ENCODE measurements around the gene FYTTD1.
"Not testable (repeated sequence)": the region's sequence is repeated elsewhere in the genome, so short reads cannot be mapped to it uniquely, and the experiment has no call there.

DNA sequence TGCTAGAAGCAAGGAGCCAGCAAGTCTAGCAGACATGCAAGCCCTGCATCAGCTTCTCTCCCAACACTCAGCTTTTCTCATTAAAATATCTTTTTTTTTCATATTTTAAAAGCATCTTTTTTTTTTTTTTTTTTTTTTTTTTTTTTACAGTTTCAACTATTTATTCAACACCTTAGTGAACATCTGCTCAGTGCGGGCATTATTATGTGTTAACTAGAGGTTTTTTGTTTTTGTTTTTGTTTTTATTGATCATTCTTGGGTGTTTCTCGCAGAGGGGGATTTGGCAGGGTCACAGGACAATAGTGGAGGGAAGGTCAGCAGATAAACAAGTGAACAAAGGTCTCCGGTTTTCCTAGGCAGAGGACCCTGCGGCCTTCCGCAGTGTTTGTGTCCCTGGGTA lies 18.9 kb upstream of the FYTTD1 start:
- TF ChIP-seq, protein P1, sequence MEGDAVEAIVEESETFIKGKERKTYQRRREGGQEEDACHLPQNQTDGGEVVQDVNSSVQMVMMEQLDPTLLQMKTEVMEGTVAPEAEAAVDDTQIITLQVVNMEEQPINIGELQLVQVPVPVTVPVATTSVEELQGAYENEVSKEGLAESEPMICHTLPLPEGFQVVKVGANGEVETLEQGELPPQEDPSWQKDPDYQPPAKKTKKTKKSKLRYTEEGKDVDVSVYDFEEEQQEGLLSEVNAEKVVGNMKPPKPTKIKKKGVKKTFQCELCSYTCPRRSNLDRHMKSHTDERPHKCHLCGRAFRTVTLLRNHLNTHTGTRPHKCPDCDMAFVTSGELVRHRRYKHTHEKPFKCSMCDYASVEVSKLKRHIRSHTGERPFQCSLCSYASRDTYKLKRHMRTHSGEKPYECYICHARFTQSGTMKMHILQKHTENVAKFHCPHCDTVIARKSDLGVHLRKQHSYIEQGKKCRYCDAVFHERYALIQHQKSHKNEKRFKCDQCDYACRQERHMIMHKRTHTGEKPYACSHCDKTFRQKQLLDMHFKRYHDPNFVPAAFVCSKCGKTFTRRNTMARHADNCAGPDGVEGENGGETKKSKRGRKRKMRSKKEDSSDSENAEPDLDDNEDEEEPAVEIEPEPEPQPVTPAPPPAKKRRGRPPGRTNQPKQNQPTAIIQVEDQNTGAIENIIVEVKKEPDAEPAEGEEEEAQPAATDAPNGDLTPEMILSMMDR (IDR thresholded peaks at IDR 0.05; ENCODE audit: insufficient read depth, low read length): not testable (repeated sequence)
- TF ChIP-seq POLR2AphosphoS5, GABPA (IDR thresholded peaks at IDR 0.05; ENCODE audit: low read depth): not testable (repeated sequence)
- TF ChIP-seq, protein P2, sequence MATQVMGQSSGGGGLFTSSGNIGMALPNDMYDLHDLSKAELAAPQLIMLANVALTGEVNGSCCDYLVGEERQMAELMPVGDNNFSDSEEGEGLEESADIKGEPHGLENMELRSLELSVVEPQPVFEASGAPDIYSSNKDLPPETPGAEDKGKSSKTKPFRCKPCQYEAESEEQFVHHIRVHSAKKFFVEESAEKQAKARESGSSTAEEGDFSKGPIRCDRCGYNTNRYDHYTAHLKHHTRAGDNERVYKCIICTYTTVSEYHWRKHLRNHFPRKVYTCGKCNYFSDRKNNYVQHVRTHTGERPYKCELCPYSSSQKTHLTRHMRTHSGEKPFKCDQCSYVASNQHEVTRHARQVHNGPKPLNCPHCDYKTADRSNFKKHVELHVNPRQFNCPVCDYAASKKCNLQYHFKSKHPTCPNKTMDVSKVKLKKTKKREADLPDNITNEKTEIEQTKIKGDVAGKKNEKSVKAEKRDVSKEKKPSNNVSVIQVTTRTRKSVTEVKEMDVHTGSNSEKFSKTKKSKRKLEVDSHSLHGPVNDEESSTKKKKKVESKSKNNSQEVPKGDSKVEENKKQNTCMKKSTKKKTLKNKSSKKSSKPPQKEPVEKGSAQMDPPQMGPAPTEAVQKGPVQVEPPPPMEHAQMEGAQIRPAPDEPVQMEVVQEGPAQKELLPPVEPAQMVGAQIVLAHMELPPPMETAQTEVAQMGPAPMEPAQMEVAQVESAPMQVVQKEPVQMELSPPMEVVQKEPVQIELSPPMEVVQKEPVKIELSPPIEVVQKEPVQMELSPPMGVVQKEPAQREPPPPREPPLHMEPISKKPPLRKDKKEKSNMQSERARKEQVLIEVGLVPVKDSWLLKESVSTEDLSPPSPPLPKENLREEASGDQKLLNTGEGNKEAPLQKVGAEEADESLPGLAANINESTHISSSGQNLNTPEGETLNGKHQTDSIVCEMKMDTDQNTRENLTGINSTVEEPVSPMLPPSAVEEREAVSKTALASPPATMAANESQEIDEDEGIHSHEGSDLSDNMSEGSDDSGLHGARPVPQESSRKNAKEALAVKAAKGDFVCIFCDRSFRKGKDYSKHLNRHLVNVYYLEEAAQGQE (IDR thresholded peaks at IDR 0.05; ENCODE audit: insufficient replicate concordance, low read depth): not testable (repeated sequence)
